Panc1 (cell line): Measurements from ENCODE around the gene IL11. TPM values are rescaled to one million over a fixed set of nuclear protein-coding genes. Genes with fewer than 3 reads are reported as not detected.
A peak's percentile ranks its signal among the peaks of the same experiment; 100 is the strongest.

Experiments used
- ATAC-seq: fragments of 200-7000 bp; cut with Tn5 transposase; 2 replicates; pipeline ENCODE4 v1.9.1; 2020; ENCODE audit warnings: mild to moderate bottlenecking, moderate library complexity
- BruUV-seq: library from RNA; stranded (reverse); fragments of 400-500 nt; replicated peaks from 2 replicates; lab custom pipeline; 2021; lab: Mats Ljungman, UMichigan
- CTCF ChIA-PET: fragments of 300-600 bp; sonication (Branson Sonifier 250); formaldehyde crosslinking; loops from one replicate; lab custom pipeline; 2022; ENCODE audit warnings: antibody characterized with exemption; lab: Charles Lee
- POLR2A ChIA-PET: fragments of 300-600 bp; sonication (Branson Sonifier 250); formaldehyde crosslinking; loops from one replicate; lab custom pipeline; 2022; ENCODE audit warnings: antibody characterized with exemption; lab: Charles Lee
- DNase-seq: peaks from one replicate; pipeline ENCODE4 v3.0.0-alpha.2; 2010; ENCODE audit warnings: low read depth, low spot score
- H3K27ac ChIP-seq: 2 replicates; pipeline ENCODE4 v1.5.1; 2011; ENCODE audit warnings: mild to moderate bottlenecking, low read length, inconsistent platforms
- H3K27me3 ChIP-seq: fragments of 200-500 bp; sonication (Bioruptor generic); 2 replicates; pipeline ENCODE4 v1.6.0; 2014; ENCODE audit warnings: low read length, inconsistent platforms; ENCODE audit not compliant: control insufficient read depth, insufficient read depth
- H3K36me3 ChIP-seq: fragments of 200-500 bp; sonication (Bioruptor generic); 2 replicates; pipeline ENCODE4 v1.5.1; 2014; ENCODE audit warnings: inconsistent platforms, mild to moderate bottlenecking, low read length, moderate library complexity; ENCODE audit not compliant: control insufficient read depth, insufficient read depth
- H3K4me1 ChIP-seq: 2 replicates; pipeline ENCODE4 v1.5.1; 2011; ENCODE audit warnings: inconsistent platforms, mild to moderate bottlenecking, low read length, moderate library complexity; ENCODE audit not compliant: control insufficient read depth, insufficient read depth
- H3K4me3 ChIP-seq, 2 experiments: 2 replicates each; pipeline ENCODE4 v1.5.1; 2011 to 2012; ENCODE audit warnings: low read depth in 2 of 2, low read length in 2 of 2, mild to moderate bottlenecking in 2 of 2, inconsistent platforms in 1 of 2, moderate library complexity in 1 of 2
- H3K9me3 ChIP-seq: fragments of 200-500 bp; sonication (Bioruptor generic); 2 replicates; pipeline ENCODE4 v1.5.1; 2014; ENCODE audit warnings: low read depth, mild to moderate bottlenecking, inconsistent platforms, low read length, moderate library complexity; ENCODE audit not compliant: control insufficient read depth, insufficient read depth
- CTCF ChIP-seq: fragments of 450-650 bp; IDR thresholded peaks from 2 replicates; pipeline ENCODE4 v1.5.1; 2017; ENCODE audit warnings: mild to moderate bottlenecking
- POLR2AphosphoS5 ChIP-seq: IDR thresholded peaks from 2 replicates; pipeline ENCODE4 v1.6.1; 2012; ENCODE audit warnings: mild to moderate bottlenecking, low read depth, low read length, moderate library complexity
- REST ChIP-seq, 2 experiments: IDR thresholded peaks; 2 replicates each; pipeline ENCODE4 v1.6.1; 2011 to 2012; ENCODE audit warnings: low read depth in 2 of 2, control low read depth in 1 of 2, low read length in 1 of 2, mild to moderate bottlenecking in 1 of 2, moderate library complexity in 1 of 2; ENCODE audit not compliant: insufficient read depth in 1 of 2
- SIN3A ChIP-seq: IDR thresholded peaks from 2 replicates; pipeline ENCODE4 v1.6.1; 2012; ENCODE audit warnings: low read depth, mild to moderate bottlenecking, low read length, moderate library complexity, borderline replicate concordance; ENCODE audit not compliant: insufficient read depth
- TCF7L2 ChIP-seq: IDR thresholded peaks from 2 replicates; pipeline ENCODE4 v1.6.1; 2011; ENCODE audit warnings: mild to moderate bottlenecking, low read depth, low read length, inconsistent platforms
- in situ Hi-C: cut with HindIII; loops from 2 replicates; pipeline ENCODE4 v1.10.0; 2016; ENCODE audit warnings: low sequenced_read_pairs, low pct_unique_long_range_greater_than_20kb
- intact Hi-C: fragments of 100-400 bp; cut with micrococcal nuclease; formaldehyde crosslinking; loops from one replicate; pipeline ENCODE4 v1.10.0; 2022; ENCODE audit not compliant: unreplicated experiment
- total RNA-seq: library from RNA; stranded (reverse); gene quantifications from one replicate; pipeline ENCODE4 v1.2.1, GENCODE V29; 2021; ENCODE audit not compliant: unreplicated experiment

IL11 gene
- total RNA-seq, 1 experiment from 2014 or later = 4.4 TPM

GRCh38 chr19:55406091-55406825 lies 36.0 kb upstream of the IL11 start:
- BruUV-seq = TSS peak; percentile 90
- Histone ChIP-seq H3K4me1 (peaks cover 35% of the 10 kb centered on the region), H3K27ac (peak overlapping the region; percentile 100), H3K27me3 (no peaks in the 10 kb centered on the region), H3K4me3 (peak overlapping the region; percentile 85 to 88), H3K9me3 (peaks cover 6% of the 10 kb centered on the region; the same call in 1 of the 2 replicates), H3K36me3 (peaks cover 32% of the 10 kb centered on the region)
- ChIA-PET POLR2A (interaction anchor here (0.7 kb wide), 1 partner anchor 841 kb away, joined by 3 read pairs; no protein-coding TSS in a partner anchor), CTCF (no interaction called here)
- ATAC-seq (no peak), DNase-seq (no peak)
- in situ Hi-C loops = no loop called here
- no peak for TF ChIP-seq CTCF
- no peak for TF ChIP-seq REST (IDR thresholded peaks at IDR 0.05; ENCODE audit: insufficient read depth in 1 of 2, low read depth in 2 of 2, low read length in 1 of 2)
- TF ChIP-seq TCF7L2 = no peak
- no peak for TF ChIP-seq SIN3A
- no peak for TF ChIP-seq POLR2AphosphoS5
- intact Hi-C loops = no loop called here

DNA sequence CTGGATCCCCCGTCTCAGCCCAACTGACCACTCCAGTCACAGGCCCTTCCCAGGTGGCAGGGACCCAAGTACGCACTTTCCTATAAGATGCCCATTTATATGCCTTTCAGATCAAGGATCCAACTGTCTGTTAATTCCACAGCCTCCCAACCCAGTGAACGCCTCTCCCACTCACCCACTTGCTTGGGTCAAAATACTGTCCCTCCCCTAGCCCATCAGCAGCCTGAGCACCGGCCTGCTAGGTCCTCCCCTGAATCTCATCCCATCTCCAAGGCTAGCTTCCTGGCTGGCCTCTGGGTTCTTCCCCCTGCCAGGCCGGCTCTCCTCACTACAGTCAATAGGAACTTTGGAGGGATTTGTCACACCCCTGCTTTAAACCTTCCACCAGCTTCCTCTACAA lies 35.4 kb upstream of the IL11 start:
- Histone ChIP-seq H3K4me3 (peak overlapping the region; percentile 85 to 88), H3K9me3 (peaks cover 6% of the 10 kb centered on the region; the same call in 1 of the 2 replicates), H3K27ac (peak overlapping the region; percentile 100), H3K27me3 (no peaks in the 10 kb centered on the region), H3K36me3 (peaks cover 32% of the 10 kb centered on the region), H3K4me1 (peaks cover 35% of the 10 kb centered on the region)
- DNase-seq (no peak), ATAC-seq (no peak)
- BruUV-seq = no TSS peak
- TF ChIP-seq POLR2AphosphoS5 (no peak), REST (IDR thresholded peaks at IDR 0.05; ENCODE audit: insufficient read depth in 1 of 2, low read depth in 2 of 2, low read length in 1 of 2) (no peak), SIN3A (no peak), TCF7L2 (no peak), CTCF (no peak)
- CTCF ChIA-PET = no interaction called here
- in situ Hi-C loops = no loop called here
- intact Hi-C loops = no loop called here
- POLR2A ChIA-PET = interaction anchor here (0.7 kb wide), 1 partner anchor 842 kb away, joined by 3 read pairs; no protein-coding TSS in a partner anchor
